ENCODE results near the gene THOC7. TPM values are rescaled to one million over a fixed set of nuclear protein-coding genes. Genes with fewer than 3 reads are reported as not detected.

The THOC7 gene
- total RNA-seq = 40.4 and 41.2 TPM in 2 replicates

DNA sequence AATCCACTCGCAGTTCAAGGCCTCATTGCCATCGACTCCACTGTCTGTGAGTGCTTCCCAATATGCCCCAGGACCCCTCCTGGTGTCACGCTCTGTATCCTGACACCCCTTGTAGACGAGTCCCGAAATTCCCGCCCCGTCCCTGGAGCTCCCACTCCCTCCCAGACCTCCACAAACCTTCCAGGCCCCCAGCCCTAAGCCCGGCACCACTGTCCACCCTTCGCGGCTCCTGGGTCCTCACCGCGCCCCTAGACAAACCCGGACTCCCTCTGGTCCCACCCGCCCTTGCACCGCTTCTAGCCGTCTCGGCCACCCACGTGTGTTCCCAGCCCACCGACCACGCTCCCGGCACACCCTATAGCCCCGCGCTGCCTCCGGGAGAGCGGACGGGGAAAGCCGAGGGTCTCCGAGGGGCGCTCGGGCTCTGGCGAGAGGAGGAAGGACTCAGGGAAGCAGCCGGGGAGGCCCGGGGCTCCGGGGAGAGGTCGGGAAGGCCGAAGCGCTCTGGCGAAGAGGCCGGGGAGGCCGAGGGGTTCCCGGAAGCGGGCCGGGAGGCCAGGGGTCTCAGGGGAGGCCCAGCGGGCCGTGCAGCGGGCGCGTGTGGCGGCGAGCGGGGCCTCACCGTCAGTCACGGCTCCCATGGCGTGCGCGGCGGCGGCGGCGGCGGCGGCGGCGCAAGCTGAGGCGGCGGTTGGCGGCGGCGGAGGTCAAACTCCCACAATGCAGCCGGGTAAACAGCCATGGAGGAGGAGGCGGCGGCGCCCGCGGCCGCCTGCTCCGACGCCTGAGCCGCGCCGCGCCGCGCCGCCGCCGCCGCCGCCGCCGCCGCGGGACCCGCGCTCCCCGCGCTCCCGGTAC, at the start of gene THOC7, which contains the start of gene ATXN7:
Gene THOC7 (minus strand): TSS at position 656 of the 858 bp plus-strand sequence. CDS start 15 bp downstream, at position 641.
Gene ATXN7 (plus strand): TSS at position 718 of the 858 bp plus-strand sequence. CDS start 48,732 bp downstream, outside the sequence.

GRCh38 chr3:63911873-63912767, 48.5 kb upstream of the THOC7 start, which contains the start of gene SCAANT1:
TSS of gene SCAANT1 (minus strand) at chr3:63912383.

DNA sequence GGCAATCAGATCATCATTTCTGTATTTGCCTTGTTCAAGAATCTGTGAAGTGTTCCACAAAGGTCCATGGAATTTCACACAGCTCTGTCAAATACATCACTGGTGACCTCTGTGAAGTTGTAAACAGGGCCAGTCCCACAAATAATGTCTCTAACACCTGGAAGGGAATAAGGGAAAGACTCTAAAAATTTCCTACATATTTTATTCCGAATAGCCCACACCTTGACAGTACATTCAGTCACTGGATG, 44.5 kb downstream of the THOC7 start, which contains the start of gene C3orf49:
Gene C3orf49 (plus strand): TSS at position 149 of the 248 bp plus-strand sequence. CDS start 173 bp downstream, outside the sequence.

Small RNAs within 50 kb of the gene (small RNA-seq; reads per million reads assigned to genes)
- gene SCAANT1 = not detected

Other genes starting within 250 kb of the THOC7 start
- gene SNTN, start 211.1 kb downstream of the THOC7 start, total RNA-seq = not detected in 2 replicates
- not detected in 2 replicates for gene C3orf49, start 44.5 kb downstream of the THOC7 start, total RNA-seq
- gene ATXN7, start 62 bp upstream of the THOC7 start, total RNA-seq = 13.3 and 22.0 TPM in 2 replicates
- gene SCAANT1, start 48.6 kb upstream of the THOC7 start, total RNA-seq = not detected in 2 replicates
- 70.7 and 80.8 TPM in 2 replicates for gene PSMD6, start 159.7 kb upstream of the THOC7 start, total RNA-seq

Data from placental epithelial cell (primary cell).